Sigmoid colon (tissue), 7 donors: Measurements from ENCODE around the gene ASS1. TPM values are rescaled to one million over a fixed set of nuclear protein-coding genes. Genes with fewer than 3 reads are reported as not detected.

ENCODE experiments used
- DNase-seq: peaks from one replicate; pipeline ENCODE4 v3.0.0-alpha.2; 2019
- H3K27ac ChIP-seq, 4 donors: fragments of 200-600 bp; sonication (generic); one replicate each; pipeline ENCODE4 v1.5.1; 2016 to 2019; ENCODE audit warnings: mild to moderate bottlenecking in 1 of 4
- H3K27me3 ChIP-seq, 3 donors: fragments of 200-600 bp; sonication (generic); one replicate each; pipeline ENCODE4 v1.5.1; 2019; ENCODE audit warnings: mild to moderate bottlenecking in 1 of 3
- H3K36me3 ChIP-seq, 4 donors: fragments of 200-600 bp; sonication (generic); one replicate each; pipeline ENCODE4 v1.5.1; 2016 to 2019
- H3K4me1 ChIP-seq, 4 donors: fragments of 200-600 bp; sonication (generic); one replicate each; pipeline ENCODE4 v1.5.1; 2017 to 2019
- H3K4me3 ChIP-seq, 4 donors: fragments of 200-600 bp; sonication (generic); one replicate each; pipeline ENCODE4 v1.5.1; 2017 to 2019; ENCODE audit warnings: mild to moderate bottlenecking in 2 of 4, moderate library complexity in 1 of 4
- H3K9me3 ChIP-seq, 4 donors: fragments of 200-600 bp in 3 of 4; sonication (generic) in 3 of 4; one replicate each; pipeline versions ENCODE4 v1.5.1 to v1.6.1; 2013 to 2019
- CTCF ChIP-seq, 4 experiments: fragments of 450-650 bp in 3 of 4; fragments of 200-600 bp in 1 of 4; IDR thresholded peaks; one replicate each; pipeline ENCODE4 v1.5.1; 2016 to 2019; ENCODE audit warnings: antibody characterized with exemption in 4 of 4, mild to moderate bottlenecking in 3 of 4, moderate library complexity in 2 of 4
- EP300 ChIP-seq, 4 donors: sonication (generic); formaldehyde crosslinking; IDR thresholded peaks; one replicate each; pipeline ENCODE4 v1.6.1; 2017; ENCODE audit warnings: antibody characterized with exemption in 4 of 4
- POLR2A ChIP-seq, 2 donors: fragments of 450-650 bp; IDR thresholded peaks; one replicate each; pipeline ENCODE4 v1.6.1; 2016; ENCODE audit warnings: antibody characterized with exemption in 2 of 2, mild to moderate bottlenecking in 2 of 2, moderate library complexity in 2 of 2
- POLR2AphosphoS5 ChIP-seq, 4 donors: sonication (generic); formaldehyde crosslinking; IDR thresholded peaks; one replicate each; pipeline ENCODE4 v1.6.1; 2017; ENCODE audit warnings: antibody characterized with exemption in 4 of 4
- WGBS, 2 donors: extraction: QIAGEN DNeasy Blood & Tissue Kit; methylation state at CpG; one replicate each; pipeline ENCODE4 v1.1.7; 2013; 5-methylcytosine and 5-hydroxymethylcytosine counted together
- intact Hi-C: fragments of 100-400 bp; cut with DNase I; formaldehyde crosslinking; loops from one replicate; pipeline ENCODE4 v1.15.1; 2023
- polyA plus RNA-seq, 3 donors: library from polyadenylated mRNA; stranded (reverse); fragments of 200-250 nt; gene quantifications; one replicate each; pipeline ENCODE4 v1.2.3, GENCODE V29; 2013
- total RNA-seq, 4 donors: library from RNA; depleted of rRNA; stranded (reverse); fragments of >200 nt; gene quantifications; one replicate each; pipeline ENCODE4 v1.1.0, GENCODE V29; 2016
- donor health status: healthy with polysubstance abuse.
- donor health status: Bipolar disorder and iron deficiency.
- donor health status: healthy.

The ASS1 gene
- total and polyA plus RNA-seq, 7 donors: 65.8 to 1,420 (median 84.2) TPM

GRCh38 chr9:130523921-130524320 is 79.2 kb downstream of the ASS1 start:
- no peaks in the 10 kb centered on the region for H3K36me3 ChIP-seq
- DNase-seq: no peak
- intact Hi-C loops: no loop called here
- TF ChIP-seq POLR2AphosphoS5 (IDR thresholded peaks at IDR 0.05): no peak
- TF ChIP-seq CTCF (IDR thresholded peaks at IDR 0.05): no peak
- no peak for TF ChIP-seq POLR2A (IDR thresholded peaks at IDR 0.05)
- TF ChIP-seq EP300 (IDR thresholded peaks at IDR 0.05): no peak
- no peak overlapping the region for H3K4me3 ChIP-seq
- H3K27ac ChIP-seq: no peak overlapping the region
- no peaks in the 10 kb centered on the region for H3K4me1 ChIP-seq
- H3K9me3 ChIP-seq: no peaks in the 10 kb centered on the region
- whole genome bisulfite sequencing, 2 donors: 52 to 65% methylated on average over 12 of the region's 12 CpGs
- H3K27me3 ChIP-seq: peaks cover 0 to 17% (median 0%) of the 10 kb centered on the region in 3 donors

- no peaks in the 10 kb centered on the region for H3K4me1 ChIP-seq
- no peak overlapping the region for H3K4me3 ChIP-seq
- 80 to 83% methylated on average over 18 of the region's 18 CpGs for WGBS, 2 donors
- no peak for DNase-seq
- peaks cover 0 to 17% (median 0%) of the 10 kb centered on the region in 3 donors for H3K27me3 ChIP-seq
- no peaks in the 10 kb centered on the region for H3K9me3 ChIP-seq
- no peak overlapping the region for H3K27ac ChIP-seq
- intact Hi-C loops: no loop called here
- H3K36me3 ChIP-seq: no peaks in the 10 kb centered on the region
- no peak for TF ChIP-seq POLR2A (IDR thresholded peaks at IDR 0.05)
- no peak for TF ChIP-seq POLR2AphosphoS5 (IDR thresholded peaks at IDR 0.05)
- no peak for TF ChIP-seq EP300 (IDR thresholded peaks at IDR 0.05)
- no peak for TF ChIP-seq CTCF (IDR thresholded peaks at IDR 0.05)
Observed at GRCh38 chr9:130526193-130526853, 81.6 kb downstream of the ASS1 start.

DNA sequence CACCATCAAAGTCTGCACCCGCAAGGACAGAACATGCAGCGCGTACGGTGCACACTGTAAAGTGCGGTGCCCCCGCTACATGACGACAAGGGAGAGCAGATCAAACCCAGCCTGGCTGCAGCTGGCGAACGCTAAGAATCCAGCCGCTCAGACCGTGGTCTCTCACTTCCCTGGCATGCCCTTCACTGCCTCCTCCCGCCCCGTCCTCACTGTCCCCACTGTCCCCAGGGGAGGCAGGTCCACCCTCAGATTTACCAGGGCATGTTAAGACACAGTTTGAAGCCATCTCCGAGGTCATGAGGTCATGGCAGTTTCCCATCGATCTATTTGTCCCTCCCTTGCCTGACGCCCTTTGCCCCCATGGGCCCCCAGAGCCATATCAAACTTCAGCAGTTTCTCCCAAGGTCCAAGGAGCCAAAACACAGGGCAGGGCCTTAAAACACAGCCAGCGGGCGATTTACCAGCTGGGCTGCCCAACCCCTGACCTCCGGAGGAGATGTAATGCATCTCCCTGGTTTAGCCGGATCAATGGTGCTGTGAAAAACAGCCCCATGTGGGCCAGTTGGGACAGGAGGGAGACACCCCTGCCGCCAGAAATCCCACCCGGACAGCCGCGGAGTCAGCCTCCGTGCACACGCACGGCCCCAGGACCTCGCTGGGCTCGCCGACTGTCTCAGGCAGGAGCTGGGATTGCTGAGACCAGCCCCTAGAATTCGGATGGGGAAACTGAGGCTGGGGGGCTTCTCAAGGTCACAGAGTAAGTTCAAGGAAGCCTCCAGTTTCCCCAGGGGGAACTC is 82.3 kb downstream of the ASS1 start:
- intact Hi-C loops: no loop called here
- no peak overlapping the region for H3K27ac ChIP-seq
- H3K27me3 ChIP-seq: peaks cover 0 to 17% (median 0%) of the 10 kb centered on the region in 3 donors
- no peak for DNase-seq
- no peaks in the 10 kb centered on the region for H3K4me1 ChIP-seq
- 69 to 73% methylated on average over 31 of the region's 31 CpGs for WGBS, 2 donors
- H3K36me3 ChIP-seq: no peaks in the 10 kb centered on the region
- no peak overlapping the region for H3K4me3 ChIP-seq
- no peak for TF ChIP-seq POLR2AphosphoS5 (IDR thresholded peaks at IDR 0.05)
- no peak for TF ChIP-seq CTCF (IDR thresholded peaks at IDR 0.05)
- TF ChIP-seq POLR2A (IDR thresholded peaks at IDR 0.05): no peak
- no peak for TF ChIP-seq EP300 (IDR thresholded peaks at IDR 0.05)
- H3K9me3 ChIP-seq: no peaks in the 10 kb centered on the region

DNA sequence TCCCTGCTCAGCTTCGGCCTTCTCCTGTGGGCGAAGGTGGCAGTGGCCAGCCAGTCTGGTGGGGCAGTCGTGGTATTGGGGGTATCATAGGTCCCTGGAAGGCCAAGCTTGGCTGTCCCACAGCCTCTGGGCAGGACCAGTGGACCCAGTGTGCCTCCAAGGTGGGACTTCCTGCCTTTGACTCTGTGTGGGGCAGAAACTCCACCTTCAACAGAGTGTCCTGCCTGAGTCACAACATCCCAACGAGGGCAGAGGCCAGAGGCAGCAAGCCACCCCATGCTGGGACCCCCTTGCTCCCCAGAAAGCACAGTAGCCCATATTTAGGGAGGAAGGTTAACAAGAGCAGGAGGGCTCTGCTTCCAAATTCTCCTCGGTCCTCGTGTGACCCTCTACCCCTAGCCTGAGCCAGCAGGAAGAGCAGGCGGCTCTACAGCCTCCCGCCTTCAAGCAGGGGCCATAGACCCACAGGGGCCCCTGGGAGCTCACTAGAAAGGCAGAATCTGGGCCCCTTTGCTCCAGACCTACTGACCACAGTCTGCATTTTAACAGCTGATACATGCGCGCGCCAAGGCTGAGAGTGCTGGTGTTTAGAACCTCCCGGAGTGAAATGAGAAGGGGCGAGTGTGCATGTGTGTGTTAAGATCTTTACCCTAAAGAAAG is 83.0 kb downstream of the ASS1 start:
- peaks cover 0 to 17% (median 0%) of the 10 kb centered on the region in 3 donors for H3K27me3 ChIP-seq
- 74 to 79% methylated on average over 13 of the region's 13 CpGs for WGBS, 2 donors
- no peaks in the 10 kb centered on the region for H3K36me3 ChIP-seq
- TF ChIP-seq POLR2A (IDR thresholded peaks at IDR 0.05): no peak
- no peak for DNase-seq
- H3K4me1 ChIP-seq: no peaks in the 10 kb centered on the region
- no peak overlapping the region for H3K4me3 ChIP-seq
- intact Hi-C loops: no loop called here
- H3K27ac ChIP-seq: no peak overlapping the region
- H3K9me3 ChIP-seq: no peaks in the 10 kb centered on the region

- Histone ChIP-seq H3K27ac (no peak overlapping the region), H3K27me3 (peaks cover 0 to 16% (median 0%) of the 10 kb centered on the region in 3 donors), H3K4me3 (no peak overlapping the region), H3K36me3 (no peaks in the 10 kb centered on the region), H3K4me1 (no peaks in the 10 kb centered on the region), H3K9me3 (no peaks in the 10 kb centered on the region)
- DNase-seq: no peak
- 77 to 86% methylated on average over 8 of the region's 8 CpGs for WGBS, 2 donors
- intact Hi-C loops: no loop called here
- TF ChIP-seq POLR2A (IDR thresholded peaks at IDR 0.05): no peak
- no peak for TF ChIP-seq EP300 (IDR thresholded peaks at IDR 0.05)
- TF ChIP-seq CTCF (IDR thresholded peaks at IDR 0.05): no peak
- no peak for TF ChIP-seq POLR2AphosphoS5 (IDR thresholded peaks at IDR 0.05)
Observed at GRCh38 chr9:130528674-130529073, 83.9 kb downstream of the ASS1 start.
